SK-N-SH (cell line): ENCODE data around the gene SDR42E1. TPM values are rescaled to one million over a fixed set of nuclear protein-coding genes. Genes with fewer than 3 reads are reported as not detected.

Source experiments
- CTCF ChIA-PET: fragments of 300-600, 350-600 bp; formaldehyde crosslinking; extraction: SDS; loops from one replicate; lab custom pipeline; 2021; lab: Yijun Ruan, JAX
- POLR2A ChIA-PET: fragments of 350-600 bp; sonication (Branson Sonifier 250); formaldehyde crosslinking; extraction: SDS; loops from one replicate; lab custom pipeline; 2020; ENCODE audit warnings: antibody characterized with exemption, inconsistent platforms; lab: Yijun Ruan, JAX
- DNase-seq: peaks from one replicate; pipeline ENCODE4 v3.0.0; 2012
- H2AFZ ChIP-seq: fragments of 200-600 bp; sonication (generic); 2 replicates; pipeline ENCODE4 v1.8.1; 2016; ENCODE audit warnings: antibody characterized with exemption, mild to moderate bottlenecking, low read depth
- H3F3A ChIP-seq: fragments of 200-600 bp; sonication (generic); replicated peaks from 2 replicates; pipeline ENCODE3; 2016; ENCODE audit warnings: antibody characterized with exemption, mild to moderate bottlenecking; ENCODE audit not compliant: insufficient read depth
- H3K27ac ChIP-seq, 2 experiments: fragments of 200-500 bp in 1 of 2; fragments of 200-600 bp in 1 of 2; sonication (Bioruptor generic) in 1 of 2; sonication (generic), shearing (Covaris generic) in 1 of 2; 2 replicates each; pipeline versions ENCODE4 v1.5.1 to v1.6.1; 2014 to 2016; ENCODE audit warnings: low read depth in 2 of 2, inconsistent platforms in 1 of 2, low read length in 1 of 2, mild to moderate bottlenecking in 1 of 2, mixed read lengths in 1 of 2
- H3K27me3 ChIP-seq: fragments of 200-600 bp; sonication (generic), shearing (Covaris generic); 2 replicates; pipeline ENCODE4 v1.6.1; 2016; ENCODE audit warnings: mixed run types; ENCODE audit not compliant: insufficient read depth
- H3K36me3 ChIP-seq, 2 experiments: fragments of 200-500 bp in 1 of 2; fragments of 200-600 bp in 1 of 2; sonication (Bioruptor generic) in 1 of 2; sonication (generic) in 1 of 2; replicated peaks in 1 of 2; 2 replicates each; pipeline versions ENCODE3 to v1.5.1; 2014 to 2016; ENCODE audit warnings: low read length in 1 of 2, mild to moderate bottlenecking in 1 of 2; ENCODE audit not compliant: insufficient read depth in 2 of 2, control insufficient read depth in 1 of 2
- H3K4me1 ChIP-seq, 2 experiments: fragments of 200-500 bp in 1 of 2; fragments of 200-600 bp in 1 of 2; sonication (Bioruptor generic) in 1 of 2; sonication (generic), shearing (Covaris generic) in 1 of 2; 2 replicates each; pipeline versions ENCODE4 v1.5.1 to v1.6.1; 2014 to 2016; ENCODE audit warnings: low read depth in 1 of 2, low read length in 1 of 2, mixed run types in 1 of 2; ENCODE audit not compliant: insufficient read depth in 2 of 2, control insufficient read depth in 1 of 2
- H3K4me2 ChIP-seq: fragments of 200-600 bp; sonication (generic), shearing (Covaris generic); 2 replicates; pipeline ENCODE4 v1.6.1; 2017; ENCODE audit warnings: mixed run types
- H3K4me3 ChIP-seq, 2 experiments: fragments of 200-500 bp in 1 of 2; fragments of 200-600 bp in 1 of 2; sonication (Bioruptor generic) in 1 of 2; sonication (generic), shearing (Covaris generic) in 1 of 2; 2 replicates each; pipeline versions ENCODE4 v1.5.1 to v1.8.1; 2014 to 2016; ENCODE audit warnings: low read depth in 2 of 2, inconsistent platforms in 1 of 2, low read length in 1 of 2, mild to moderate bottlenecking in 1 of 2, mixed read lengths in 1 of 2, moderate library complexity in 1 of 2
- H3K79me2 ChIP-seq: fragments of 200-600 bp; sonication (generic); 2 replicates; pipeline ENCODE4 v1.8.1; 2017; ENCODE audit warnings: mild to moderate bottlenecking; ENCODE audit not compliant: insufficient read depth
- H3K9ac ChIP-seq: fragments of 200-600 bp; sonication (generic); 2 replicates; pipeline ENCODE4 v1.6.1; 2017; ENCODE audit warnings: mixed run types
- H3K9me2 ChIP-seq: fragments of 200-600 bp; sonication (generic); 2 replicates; pipeline ENCODE4 v1.6.1; 2017; ENCODE audit warnings: mixed run types
- H3K9me3 ChIP-seq: fragments of 200-600 bp; sonication (generic); 2 replicates; pipeline ENCODE4 v1.6.1; 2017; ENCODE audit warnings: mixed run types, mild to moderate bottlenecking, moderate library complexity
- H4K20me1 ChIP-seq: fragments of 200-600 bp; sonication (generic); 2 replicates; pipeline ENCODE4 v1.6.1; 2017; ENCODE audit warnings: mild to moderate bottlenecking, mixed run types; ENCODE audit not compliant: insufficient read depth
- EP300 ChIP-seq, 2 experiments: IDR thresholded peaks; 2 replicates each; pipeline versions ENCODE4 v1.4.0 to v1.6.1; 2012; ENCODE audit warnings: borderline replicate concordance in 1 of 2, low read depth in 1 of 2, low read length in 1 of 2
- EZH2phosphoT487 ChIP-seq: fragments of 200-600 bp; sonication (generic); IDR thresholded peaks from 2 replicates; pipeline ENCODE4 v1.6.1; 2017; ENCODE audit warnings: low read depth, mixed run types, mild to moderate bottlenecking, antibody characterized with exemption, moderate library complexity, borderline replicate concordance
- FOSL2 ChIP-seq: IDR thresholded peaks from 2 replicates; pipeline ENCODE4 v1.4.0; 2012; ENCODE audit warnings: low read depth, mild to moderate bottlenecking, moderate library complexity, borderline replicate concordance
- FOXJ3 ChIP-seq: sonication (generic); formaldehyde crosslinking; IDR thresholded peaks from 2 replicates; pipeline ENCODE4 v1.5.1; 2020; ENCODE audit warnings: mild to moderate bottlenecking, missing genetic modification reagents
- FOXM1 ChIP-seq: IDR thresholded peaks from 2 replicates; pipeline ENCODE4 v1.4.0; 2012; ENCODE audit warnings: low read depth, mild to moderate bottlenecking
- GABPA ChIP-seq: IDR thresholded peaks from 2 replicates; pipeline ENCODE4 v1.4.0; 2012; ENCODE audit warnings: low read depth, mild to moderate bottlenecking
- NFIC ChIP-seq: IDR thresholded peaks from 2 replicates; pipeline ENCODE4 v1.4.0; 2012; ENCODE audit warnings: borderline replicate concordance
- RAD21 ChIP-seq: IDR thresholded peaks from 2 replicates; pipeline ENCODE4 v1.6.1; 2012; ENCODE audit warnings: mild to moderate bottlenecking, low read length
- RFX5 ChIP-seq: IDR thresholded peaks from 2 replicates; pipeline ENCODE4 v1.6.1; 2012; ENCODE audit warnings: mild to moderate bottlenecking, improper control_type of control experiment, low read length
- RXRA ChIP-seq: IDR thresholded peaks from 2 replicates; pipeline ENCODE4 v1.4.0; 2012; ENCODE audit warnings: low read depth, mild to moderate bottlenecking, borderline replicate concordance
- SIN3A ChIP-seq: IDR thresholded peaks from 2 replicates; pipeline ENCODE4 v1.6.1; 2012; ENCODE audit warnings: low read depth, mild to moderate bottlenecking, low read length, moderate library complexity, borderline replicate concordance
- TCF12 ChIP-seq: IDR thresholded peaks from 2 replicates; pipeline ENCODE4 v1.4.0; 2012
- TEAD4 ChIP-seq: IDR thresholded peaks from 2 replicates; pipeline ENCODE4 v1.4.0; 2012; ENCODE audit warnings: mild to moderate bottlenecking, borderline replicate concordance; ENCODE audit not compliant: insufficient read depth
- WGBS: methylation state at CpG from one replicate; pipeline ENCODE4 v1.1.6; 2017; ENCODE audit warnings: low lambda C conversion rate; 5-methylcytosine and 5-hydroxymethylcytosine counted together
- polyA plus RNA-seq, 3 experiments: library from polyadenylated mRNA; depleted of rRNA; stranded (reverse); fragments of >200 nt; gene quantifications; 2 replicates each; pipeline ENCODE4 v1.2.3, GENCODE V29; 2012
- TF ChIP-seq, protein P1 (sequence below): fragments of 150-350 bp; IDR thresholded peaks from 2 replicates; pipeline ENCODE4 v1.6.1; 2016; ENCODE audit warnings: mild to moderate bottlenecking, low read depth, low read length
- TF ChIP-seq, protein P2 (sequence below): IDR thresholded peaks from 2 replicates; pipeline ENCODE4 v1.6.1; 2012; ENCODE audit warnings: mild to moderate bottlenecking, low read depth, low read length, moderate library complexity
- TF ChIP-seq, protein P3 (sequence below): IDR thresholded peaks from 2 replicates; pipeline ENCODE4; 2012

Gene SDR42E1
- polyA plus RNA-seq, 1 of the 3 experiments (the other 2 are of a cell fraction), result not detected

DNA sequence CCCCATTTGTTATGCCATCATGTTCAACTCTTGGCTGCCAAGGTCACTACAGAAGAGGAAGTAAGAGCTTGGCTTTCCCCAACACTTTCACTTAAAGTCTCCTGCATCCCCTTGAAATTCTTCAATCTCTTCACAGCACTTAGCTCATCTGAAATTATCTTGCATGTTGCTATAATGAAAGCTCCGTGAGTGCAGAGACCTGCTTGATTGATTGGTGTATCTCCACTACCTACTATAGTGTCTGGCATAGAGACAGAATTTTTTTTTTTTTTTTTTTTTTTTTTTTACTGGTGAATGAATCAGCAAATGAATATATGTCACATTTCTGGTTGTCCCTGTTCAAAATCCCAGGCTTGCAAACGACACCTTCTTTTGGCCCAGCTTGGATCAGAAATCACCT, 1.9 kb upstream of the SDR42E1 start:
- Histone ChIP-seq H4K20me1 (no peaks in the 10 kb centered on the region), H3K27me3 (no peaks in the 10 kb centered on the region), H3K9ac (no peak overlapping the region), H3K27ac (no peak overlapping the region), H3F3A (no peaks in the 10 kb centered on the region), H3K9me2 (no peaks in the 10 kb centered on the region), H3K36me3 (no peaks in the 10 kb centered on the region), H3K4me2 (no peak overlapping the region), H3K79me2 (no peaks in the 10 kb centered on the region), H3K9me3 (0 out of 2 replicates have a peak, but pooled peaks cover 1% of the 10 kb centered on the region), H3K4me1 (no peaks in the 10 kb centered on the region), H2AFZ (no peak overlapping the region), H3K4me3 (no peak overlapping the region)
- DNase-seq, result no peak
- WGBS, result 2% methylated on average over 2 of the region's 2 CpGs
- POLR2A ChIA-PET, result no interaction called here
- CTCF ChIA-PET, result no interaction called here
- no peak for TF ChIP-seq RXRA
- no peak for TF ChIP-seq FOSL2
- TF ChIP-seq, protein P1, sequence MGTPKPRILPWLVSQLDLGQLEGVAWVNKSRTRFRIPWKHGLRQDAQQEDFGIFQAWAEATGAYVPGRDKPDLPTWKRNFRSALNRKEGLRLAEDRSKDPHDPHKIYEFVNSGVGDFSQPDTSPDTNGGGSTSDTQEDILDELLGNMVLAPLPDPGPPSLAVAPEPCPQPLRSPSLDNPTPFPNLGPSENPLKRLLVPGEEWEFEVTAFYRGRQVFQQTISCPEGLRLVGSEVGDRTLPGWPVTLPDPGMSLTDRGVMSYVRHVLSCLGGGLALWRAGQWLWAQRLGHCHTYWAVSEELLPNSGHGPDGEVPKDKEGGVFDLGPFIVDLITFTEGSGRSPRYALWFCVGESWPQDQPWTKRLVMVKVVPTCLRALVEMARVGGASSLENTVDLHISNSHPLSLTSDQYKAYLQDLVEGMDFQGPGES, result no peak
- TF ChIP-seq FOXJ3 (CRISPR knock-in tag), result no peak
- TF ChIP-seq NFIC, result no peak
- TF ChIP-seq GABPA, result no peak
- TF ChIP-seq, protein P2, sequence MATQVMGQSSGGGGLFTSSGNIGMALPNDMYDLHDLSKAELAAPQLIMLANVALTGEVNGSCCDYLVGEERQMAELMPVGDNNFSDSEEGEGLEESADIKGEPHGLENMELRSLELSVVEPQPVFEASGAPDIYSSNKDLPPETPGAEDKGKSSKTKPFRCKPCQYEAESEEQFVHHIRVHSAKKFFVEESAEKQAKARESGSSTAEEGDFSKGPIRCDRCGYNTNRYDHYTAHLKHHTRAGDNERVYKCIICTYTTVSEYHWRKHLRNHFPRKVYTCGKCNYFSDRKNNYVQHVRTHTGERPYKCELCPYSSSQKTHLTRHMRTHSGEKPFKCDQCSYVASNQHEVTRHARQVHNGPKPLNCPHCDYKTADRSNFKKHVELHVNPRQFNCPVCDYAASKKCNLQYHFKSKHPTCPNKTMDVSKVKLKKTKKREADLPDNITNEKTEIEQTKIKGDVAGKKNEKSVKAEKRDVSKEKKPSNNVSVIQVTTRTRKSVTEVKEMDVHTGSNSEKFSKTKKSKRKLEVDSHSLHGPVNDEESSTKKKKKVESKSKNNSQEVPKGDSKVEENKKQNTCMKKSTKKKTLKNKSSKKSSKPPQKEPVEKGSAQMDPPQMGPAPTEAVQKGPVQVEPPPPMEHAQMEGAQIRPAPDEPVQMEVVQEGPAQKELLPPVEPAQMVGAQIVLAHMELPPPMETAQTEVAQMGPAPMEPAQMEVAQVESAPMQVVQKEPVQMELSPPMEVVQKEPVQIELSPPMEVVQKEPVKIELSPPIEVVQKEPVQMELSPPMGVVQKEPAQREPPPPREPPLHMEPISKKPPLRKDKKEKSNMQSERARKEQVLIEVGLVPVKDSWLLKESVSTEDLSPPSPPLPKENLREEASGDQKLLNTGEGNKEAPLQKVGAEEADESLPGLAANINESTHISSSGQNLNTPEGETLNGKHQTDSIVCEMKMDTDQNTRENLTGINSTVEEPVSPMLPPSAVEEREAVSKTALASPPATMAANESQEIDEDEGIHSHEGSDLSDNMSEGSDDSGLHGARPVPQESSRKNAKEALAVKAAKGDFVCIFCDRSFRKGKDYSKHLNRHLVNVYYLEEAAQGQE, result no peak
- no peak for TF ChIP-seq EP300 (IDR thresholded peaks at IDR 0.05; ENCODE audit: borderline replicate concordance in 1 of 2, low read depth in 1 of 2, low read length in 1 of 2)
- TF ChIP-seq EZH2phosphoT487, result no peak
- no peak for TF ChIP-seq FOXM1
- no peak for TF ChIP-seq TEAD4
- TF ChIP-seq, protein P3, sequence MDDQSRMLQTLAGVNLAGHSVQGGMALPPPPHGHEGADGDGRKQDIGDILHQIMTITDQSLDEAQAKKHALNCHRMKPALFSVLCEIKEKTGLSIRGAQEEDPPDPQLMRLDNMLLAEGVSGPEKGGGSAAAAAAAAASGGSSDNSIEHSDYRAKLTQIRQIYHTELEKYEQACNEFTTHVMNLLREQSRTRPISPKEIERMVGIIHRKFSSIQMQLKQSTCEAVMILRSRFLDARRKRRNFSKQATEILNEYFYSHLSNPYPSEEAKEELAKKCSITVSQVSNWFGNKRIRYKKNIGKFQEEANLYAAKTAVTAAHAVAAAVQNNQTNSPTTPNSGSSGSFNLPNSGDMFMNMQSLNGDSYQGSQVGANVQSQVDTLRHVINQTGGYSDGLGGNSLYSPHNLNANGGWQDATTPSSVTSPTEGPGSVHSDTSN, result no peak
- TF ChIP-seq RAD21, result no peak
- no peak for TF ChIP-seq TCF12
- no peak for TF ChIP-seq RFX5
- no peak for TF ChIP-seq SIN3A
